Body of pancreas (tissue), 4 donors: ENCODE measurements around the gene ST6GALNAC3. TPM values are rescaled to one million over a fixed set of nuclear protein-coding genes. Genes with fewer than 3 reads are reported as not detected.
"Not testable (repeated sequence)": the region's sequence is repeated elsewhere in the genome, so short reads cannot be mapped to it uniquely, and the experiment has no call there.

ENCODE experiments used
- ATAC-seq: fragments of 150-250 bp; one replicate; pipeline ENCODE4 v1.9.1; 2016
- DNase-seq, 4 donors: peaks; one replicate each; pipeline ENCODE4 v3.0.0-alpha.2; 2019
- H3K27ac ChIP-seq, 4 donors: fragments of 200-600 bp; sonication (generic); 1 replicate in 3 of 4; 2 replicates in 1 of 4; pipeline versions ENCODE4 v1.5.1 to v1.6.1; 2016 to 2019; ENCODE audit warnings: mild to moderate bottlenecking in 1 of 4, mixed read lengths in 1 of 4, moderate library complexity in 1 of 4
- H3K27me3 ChIP-seq, 2 donors: fragments of 200-600 bp; sonication (generic); one replicate each; pipeline ENCODE4 v1.6.0; 2016; ENCODE audit warnings: mild to moderate bottlenecking in 1 of 2
- H3K36me3 ChIP-seq, 2 donors: fragments of 200-600 bp; sonication (generic); replicated peaks in 1 of 2; 2 replicates each; pipeline ENCODE4 v1.5.1; 2016; ENCODE audit warnings: low read depth in 2 of 2; ENCODE audit not compliant: insufficient read depth in 1 of 2
- H3K4me1 ChIP-seq: fragments of 200-600 bp; sonication (generic); one replicate; pipeline ENCODE4 v1.6.0; 2016
- H3K4me3 ChIP-seq, 2 donors: fragments of 200-600 bp; sonication (generic); 1 replicate in 1 of 2; 2 replicates in 1 of 2; pipeline ENCODE4 v1.5.1; 2016 to 2019
- H3K9me3 ChIP-seq, 3 donors: fragments of 200-600 bp; sonication (generic); 1 replicate in 2 of 3; 2 replicates in 1 of 3; pipeline ENCODE4 v1.5.1; 2016
- POLR2A ChIP-seq, 3 donors: fragments of 450-650 bp; IDR thresholded peaks; one replicate each; pipeline ENCODE4 v1.6.1; 2016; ENCODE audit warnings: antibody characterized with exemption in 3 of 3, mild to moderate bottlenecking in 2 of 3
- WGBS, 2 donors: methylation state at CpG; one replicate each; pipeline ENCODE4 v1.1.5; 2017; 5-methylcytosine and 5-hydroxymethylcytosine counted together
- intact Hi-C: fragments of 100-400 bp; cut with DNase I; formaldehyde crosslinking; loops from one replicate; pipeline ENCODE4 v1.15.1; 2023
- total RNA-seq, 2 donors: library from RNA; depleted of rRNA; stranded (reverse); fragments of >200 nt; gene quantifications; one replicate each; pipeline ENCODE4 v1.1.0, GENCODE V29; 2016
- TF ChIP-seq, protein P1 (sequence below), 7 experiments: fragments of 450-650 bp in 4 of 7; fragments of 200-600 bp in 3 of 7; sonication (generic) in 3 of 7; IDR thresholded peaks; one replicate each; pipeline ENCODE4 v1.5.1; 2016 to 2019; ENCODE audit warnings: antibody characterized with exemption in 7 of 7

The ST6GALNAC3 gene
- total RNA-seq, 2 donors from 2014 or later, result 1.3 to 2.3 TPM

DNA sequence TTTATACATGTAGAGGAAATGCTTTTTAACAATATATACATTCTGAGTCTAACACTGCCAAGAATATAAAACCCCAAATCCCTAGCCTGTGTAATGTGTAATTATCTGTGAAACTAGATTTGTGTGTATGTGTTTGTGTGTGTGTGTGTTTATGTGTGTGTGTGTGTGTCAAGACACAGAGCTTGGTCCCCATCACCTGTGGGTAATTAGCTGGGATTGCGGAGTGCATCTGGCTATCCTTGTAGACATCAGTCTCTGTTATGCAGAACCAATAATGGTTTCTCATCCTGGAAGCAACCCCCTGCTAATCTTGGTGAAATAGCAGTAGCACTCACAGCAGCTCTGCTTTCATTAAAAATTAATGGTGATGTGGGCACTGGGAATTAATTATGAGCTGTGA lies 26.3 kb upstream of the ST6GALNAC3 start:
- 65 to 100% methylated on average over 1 of the region's 1 CpG for WGBS, 2 donors
- ATAC-seq, result no peak
- H3K27ac ChIP-seq, result no peak overlapping the region
- DNase-seq, result no peak
- H3K4me3 ChIP-seq, result no peak overlapping the region
- no peaks in the 10 kb centered on the region for H3K36me3 ChIP-seq
- no peak for TF ChIP-seq POLR2A (IDR thresholded peaks at IDR 0.05)
- TF ChIP-seq, protein P1, sequence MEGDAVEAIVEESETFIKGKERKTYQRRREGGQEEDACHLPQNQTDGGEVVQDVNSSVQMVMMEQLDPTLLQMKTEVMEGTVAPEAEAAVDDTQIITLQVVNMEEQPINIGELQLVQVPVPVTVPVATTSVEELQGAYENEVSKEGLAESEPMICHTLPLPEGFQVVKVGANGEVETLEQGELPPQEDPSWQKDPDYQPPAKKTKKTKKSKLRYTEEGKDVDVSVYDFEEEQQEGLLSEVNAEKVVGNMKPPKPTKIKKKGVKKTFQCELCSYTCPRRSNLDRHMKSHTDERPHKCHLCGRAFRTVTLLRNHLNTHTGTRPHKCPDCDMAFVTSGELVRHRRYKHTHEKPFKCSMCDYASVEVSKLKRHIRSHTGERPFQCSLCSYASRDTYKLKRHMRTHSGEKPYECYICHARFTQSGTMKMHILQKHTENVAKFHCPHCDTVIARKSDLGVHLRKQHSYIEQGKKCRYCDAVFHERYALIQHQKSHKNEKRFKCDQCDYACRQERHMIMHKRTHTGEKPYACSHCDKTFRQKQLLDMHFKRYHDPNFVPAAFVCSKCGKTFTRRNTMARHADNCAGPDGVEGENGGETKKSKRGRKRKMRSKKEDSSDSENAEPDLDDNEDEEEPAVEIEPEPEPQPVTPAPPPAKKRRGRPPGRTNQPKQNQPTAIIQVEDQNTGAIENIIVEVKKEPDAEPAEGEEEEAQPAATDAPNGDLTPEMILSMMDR (IDR thresholded peaks at IDR 0.05), result no peak
- intact Hi-C loops, result no loop called here
- no peaks in the 10 kb centered on the region for H3K27me3 ChIP-seq
- H3K4me1 ChIP-seq, result no peaks in the 10 kb centered on the region
- no peaks in the 10 kb centered on the region for H3K9me3 ChIP-seq

DNA sequence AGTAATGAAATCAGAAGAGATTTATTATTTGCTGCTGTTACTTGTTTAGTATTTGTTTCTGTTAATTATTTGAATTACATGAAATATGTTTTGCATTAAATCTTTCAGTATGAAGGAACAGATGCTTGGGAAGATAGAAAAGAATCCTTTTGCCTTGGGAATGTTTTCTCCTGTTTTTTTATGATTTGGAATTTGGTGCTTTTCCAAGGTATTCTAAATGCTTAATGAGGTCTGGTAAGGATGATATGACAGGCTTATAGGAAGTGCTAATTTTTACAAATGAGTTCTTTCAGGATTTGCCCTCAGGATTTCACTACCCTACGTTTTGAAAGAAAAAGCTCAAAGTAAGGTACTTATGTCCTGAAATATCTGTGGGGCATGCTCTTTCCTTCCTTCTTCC lies 25.6 kb upstream of the ST6GALNAC3 start:
- no peak overlapping the region for H3K4me3 ChIP-seq
- no peak for TF ChIP-seq POLR2A (IDR thresholded peaks at IDR 0.05)
- TF ChIP-seq, protein P1 (IDR thresholded peaks at IDR 0.05), result no peak
- DNase-seq, result no peak
- H3K9me3 ChIP-seq, result no peaks in the 10 kb centered on the region
- no peak overlapping the region for H3K27ac ChIP-seq
- intact Hi-C loops, result no loop called here
- H3K4me1 ChIP-seq, result no peaks in the 10 kb centered on the region
- H3K27me3 ChIP-seq, result no peaks in the 10 kb centered on the region
- WGBS, 2 donors, result 30 to 39% methylated on average over 1 of the region's 1 CpG
- no peak for ATAC-seq
- H3K36me3 ChIP-seq, result no peaks in the 10 kb centered on the region

GRCh38 chr1:76049498-76049897 lies 25.0 kb upstream of the ST6GALNAC3 start:
- intact Hi-C loops, result no loop called here

DNA sequence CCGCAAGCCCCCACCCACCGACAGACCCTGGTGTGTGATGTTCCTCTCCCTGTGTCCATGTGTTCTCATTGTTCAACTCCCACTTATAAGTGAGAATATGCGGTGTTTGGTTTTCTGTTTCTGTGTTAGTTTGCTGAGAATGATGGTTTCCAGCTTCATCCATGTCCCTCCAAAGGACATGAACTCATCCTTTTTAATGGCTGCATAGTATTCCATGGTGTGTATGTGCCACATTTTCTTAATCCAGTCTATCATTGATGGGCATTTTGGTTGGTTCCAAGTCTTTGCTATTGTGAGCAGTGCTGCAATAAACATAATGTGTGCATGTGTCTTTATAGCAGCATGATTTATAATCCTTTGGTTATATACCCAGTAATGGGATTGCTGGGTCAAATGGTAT lies 24.5 kb upstream of the ST6GALNAC3 start:
- H3K4me1 ChIP-seq, ATAC-seq, H3K4me3 ChIP-seq, H3K9me3 ChIP-seq, H3K36me3 ChIP-seq, H3K27ac ChIP-seq, DNase-seq, H3K27me3 ChIP-seq, intact Hi-C loops: not testable (repeated sequence)
- 81 to 91% methylated on average over 3 of the region's 3 CpGs for WGBS, 2 donors

More at GRCh38 chr1:76049498-76049897, 25.0 kb upstream of the ST6GALNAC3 start:
- DNase-seq, result no peak
- Histone ChIP-seq H3K27ac (no peak overlapping the region), H3K27me3 (no peaks in the 10 kb centered on the region), H3K9me3 (no peaks in the 10 kb centered on the region), H3K36me3 (no peaks in the 10 kb centered on the region), H3K4me3 (no peak overlapping the region), H3K4me1 (no peaks in the 10 kb centered on the region)
- TF ChIP-seq POLR2A (IDR thresholded peaks at IDR 0.05), result no peak
- TF ChIP-seq, protein P1 (IDR thresholded peaks at IDR 0.05), result no peak
- no peak for ATAC-seq
- 63 to 64% methylated on average over 4 of the region's 4 CpGs for WGBS, 2 donors

DNA sequence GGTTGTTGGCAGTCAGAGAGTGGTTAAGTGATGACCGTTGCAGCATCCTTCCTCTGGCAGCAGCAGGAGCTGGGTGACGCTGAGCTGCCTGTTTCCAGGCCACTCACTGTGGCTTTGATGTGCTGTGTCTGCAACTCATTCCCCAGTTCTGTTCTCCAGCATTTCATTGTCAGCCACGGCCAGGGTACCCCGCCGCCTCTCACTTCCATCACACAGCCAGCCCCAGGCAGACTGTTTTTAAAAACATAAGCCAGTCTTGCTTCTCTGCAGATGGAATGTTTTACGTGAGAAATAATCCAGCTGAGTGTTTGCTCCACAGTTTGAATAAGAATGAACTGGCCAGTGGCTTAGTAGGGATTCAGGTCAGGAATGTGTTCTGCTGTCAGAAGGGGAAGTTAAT lies 21.5 kb upstream of the ST6GALNAC3 start:
- WGBS, 2 donors, result 24 to 36% methylated on average over 6 of the region's 6 CpGs
- Histone ChIP-seq H3K4me3 (no peak overlapping the region), H3K4me1 (no peaks in the 10 kb centered on the region), H3K9me3 (no peaks in the 10 kb centered on the region), H3K27me3 (no peaks in the 10 kb centered on the region), H3K36me3 (no peaks in the 10 kb centered on the region), H3K27ac (no peak overlapping the region)
- TF ChIP-seq, protein P1 (IDR thresholded peaks at IDR 0.05), result no peak
- no peak for TF ChIP-seq POLR2A (IDR thresholded peaks at IDR 0.05)
- ATAC-seq (no peak), DNase-seq (no peak)
- intact Hi-C loops, result no loop called here
